Peyer's patch (tissue), 4 donors: ENCODE results near the gene NUDC. TPM values are rescaled to one million over a fixed set of nuclear protein-coding genes. Genes with fewer than 3 reads are reported as not detected.

Experiments used
- DNase-seq, 3 donors: peaks; one replicate each; pipeline ENCODE4 v3.0.0-alpha.2; 2017 to 2019
- H3K27ac ChIP-seq, 4 donors: fragments of 200-600 bp; sonication (generic); one replicate each; pipeline ENCODE4 v1.5.1; 2016 to 2019
- H3K27me3 ChIP-seq, 2 donors: fragments of 200-600 bp; sonication (generic); one replicate each; pipeline ENCODE4 v1.5.1; 2019
- H3K36me3 ChIP-seq, 3 donors: fragments of 200-600 bp; sonication (generic); one replicate each; pipeline ENCODE4 v1.5.1; 2016 to 2019
- H3K4me1 ChIP-seq, 4 donors: fragments of 200-600 bp; sonication (generic); one replicate each; pipeline ENCODE4 v1.5.1; 2016 to 2019
- H3K4me3 ChIP-seq, 4 donors: fragments of 200-600 bp; sonication (generic); 1 replicate in 3 of 4; 2 replicates in 1 of 4; pipeline ENCODE4 v1.5.1; 2016 to 2019; ENCODE audit warnings: mild to moderate bottlenecking in 1 of 4
- H3K9me3 ChIP-seq, 4 donors: fragments of 200-600 bp; sonication (generic); one replicate each; pipeline ENCODE4 v1.5.1; 2016 to 2019; ENCODE audit warnings: mild to moderate bottlenecking in 1 of 4
- CTCF ChIP-seq, 6 experiments: fragments of 450-650 bp in 4 of 6; fragments of 200-600 bp in 2 of 6; sonication (generic) in 1 of 6; IDR thresholded peaks; one replicate each; pipeline ENCODE4 v1.5.1; 2017 to 2019; ENCODE audit warnings: antibody characterized with exemption in 6 of 6, mild to moderate bottlenecking in 3 of 6, moderate library complexity in 1 of 6
- POLR2A ChIP-seq, 2 donors: fragments of 450-650 bp; IDR thresholded peaks; one replicate each; pipeline ENCODE4 v1.5.1; 2017; ENCODE audit warnings: antibody characterized with exemption in 2 of 2, mild to moderate bottlenecking in 2 of 2, moderate library complexity in 2 of 2
- total RNA-seq, 4 donors: library from RNA; depleted of rRNA; stranded (reverse); fragments of >200 nt; gene quantifications; one replicate each; pipeline ENCODE4 v1.1.0, GENCODE V29; 2016

Gene NUDC
- total RNA-seq, 4 donors from 2014 or later = 27.8 to 53.6 (median 31.7) TPM

GRCh38 chr1:26897351-26897750, 24.2 kb upstream of the NUDC start:
- DNase-seq = no peak
- no peaks in the 10 kb centered on the region for H3K27me3 ChIP-seq
- H3K9me3 ChIP-seq = no peaks in the 10 kb centered on the region
- no peak overlapping the region for H3K27ac ChIP-seq
- H3K4me3 ChIP-seq = no peak overlapping the region
- H3K36me3 ChIP-seq = peaks cover 0 to 64% (median 0%) of the 10 kb centered on the region in 3 donors
- peaks cover 0 to 18% (median 4%) of the 10 kb centered on the region in 4 donors for H3K4me1 ChIP-seq
- TF ChIP-seq POLR2A (IDR thresholded peaks at IDR 0.05) (no peak), CTCF (IDR thresholded peaks at IDR 0.05) (no peak)

DNA sequence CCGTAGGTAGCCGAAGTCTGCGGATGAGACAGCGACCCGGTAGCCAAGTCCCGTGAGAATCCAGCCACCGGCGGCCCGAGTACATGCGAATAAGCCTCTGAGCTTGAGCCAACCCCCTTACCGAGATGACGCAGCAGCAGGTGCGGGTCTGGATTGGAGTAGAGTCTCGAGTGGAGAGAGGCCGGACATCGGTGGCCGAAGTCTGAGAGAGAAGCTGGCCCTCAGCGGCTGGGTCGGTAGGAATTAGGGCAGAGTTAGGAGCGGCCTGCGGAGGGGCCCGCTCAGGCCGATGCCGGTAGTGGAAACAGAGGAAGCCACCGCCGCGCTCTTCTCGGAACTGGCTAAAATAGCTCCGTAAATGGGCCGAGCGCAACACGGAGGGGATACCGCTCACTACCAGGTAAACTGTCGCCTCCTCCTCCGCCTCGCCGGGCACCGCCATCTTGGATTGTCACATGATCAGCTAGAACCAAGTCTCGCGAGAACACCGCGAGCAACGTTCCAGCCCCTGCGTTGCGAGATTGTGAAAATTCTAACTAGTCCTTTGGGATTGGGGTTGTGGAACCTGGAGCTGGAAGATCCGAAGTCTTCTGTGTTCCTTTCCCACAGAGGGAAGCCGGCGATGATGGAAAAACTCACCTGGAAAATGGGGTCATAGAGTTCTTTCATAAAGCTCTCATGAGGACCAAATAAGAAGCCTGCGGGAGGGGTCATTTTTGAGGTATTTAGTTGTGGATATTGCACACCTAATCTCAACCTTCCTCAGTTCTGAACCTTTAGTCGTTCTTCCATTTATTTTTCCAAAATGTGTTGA, 21.3 kb upstream of the NUDC start, which contains the start of gene GPATCH3:
TSS of gene GPATCH3 (minus strand) at position 467 of the 814 bp plus-strand sequence. CDS start at position 442, 25 bp downstream.
- Histone ChIP-seq H3K27ac (peak within 1 kb of the TSS; percentile 80 to 86 (median 85)), H3K9me3 (no peaks in the 10 kb centered on the region), H3K27me3 (no peaks in the 10 kb centered on the region), H3K4me3 (peak within 1 kb of the TSS; percentile 82 to 100 (median 88)), H3K4me1 (peaks cover 0 to 18% (median 4%) of the 10 kb centered on the region in 4 donors), H3K36me3 (peaks cover 0 to 35% (median 0%) of the 10 kb centered on the region in 3 donors)
- peak; percentile 92 to 96 (median 94) for DNase-seq
- TF ChIP-seq POLR2A (IDR thresholded peaks at IDR 0.05) (peak; percentile 55 to 65), CTCF (IDR thresholded peaks at IDR 0.05) (peak in 1 of 6 experiments; percentile 2)

- peaks cover 0 to 18% (median 4%) of the 10 kb centered on the region in 4 donors for H3K4me1 ChIP-seq
- no peaks in the 10 kb centered on the region for H3K9me3 ChIP-seq
- DNase-seq = no peak
- no peak for TF ChIP-seq POLR2A (IDR thresholded peaks at IDR 0.05)
- peaks cover 0 to 28% (median 0%) of the 10 kb centered on the region in 3 donors for H3K36me3 ChIP-seq
- H3K4me3 ChIP-seq = peak overlapping the region; percentile 82 to 100 (median 88)
- H3K27ac ChIP-seq = peak overlapping the region; percentile 80 to 86 (median 85)
- H3K27me3 ChIP-seq = no peaks in the 10 kb centered on the region
Observed at GRCh38 chr1:26900815-26901511, 20.6 kb upstream of the NUDC start.

DNA sequence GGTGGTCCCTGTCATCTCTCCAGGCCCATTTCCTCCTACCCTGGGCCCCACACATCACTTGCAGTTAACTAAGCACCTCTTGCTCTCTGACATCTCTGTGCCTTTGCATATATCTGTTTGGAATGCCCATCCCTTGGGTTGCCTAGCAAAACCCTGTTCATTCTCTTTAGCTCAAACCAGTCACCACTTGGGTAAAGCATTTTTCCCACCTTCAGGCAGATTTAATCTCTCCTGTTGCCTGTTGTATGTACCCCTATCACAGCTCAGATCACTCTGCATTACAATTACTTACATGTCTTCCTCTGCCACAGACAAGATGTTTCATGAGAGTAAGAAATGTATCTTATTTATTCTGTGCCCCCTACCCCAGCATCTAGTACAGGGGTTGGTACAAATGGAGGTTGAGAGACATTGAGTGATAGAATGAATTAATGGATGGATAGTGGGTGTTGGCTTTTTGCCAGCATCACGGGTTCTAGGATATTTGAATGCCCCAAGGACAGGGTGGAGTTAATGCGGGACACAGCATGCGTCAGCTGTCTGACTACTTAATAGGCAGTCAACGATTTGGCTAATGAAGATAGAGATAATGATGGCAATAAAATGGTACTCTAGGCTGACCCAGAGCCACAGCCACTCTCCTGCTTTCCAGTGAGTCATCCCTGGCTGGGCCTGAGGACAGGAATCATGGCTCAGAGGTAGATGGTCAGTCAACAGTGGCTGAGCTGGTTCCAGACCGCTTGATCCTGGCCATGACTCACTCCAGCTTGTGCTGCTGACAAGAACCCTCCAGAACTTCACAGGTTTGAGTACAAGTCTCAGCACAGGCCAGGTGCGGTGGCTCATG, 14.2 kb upstream of the NUDC start:
- no peak overlapping the region for H3K4me3 ChIP-seq
- H3K27me3 ChIP-seq = no peaks in the 10 kb centered on the region
- TF ChIP-seq POLR2A (IDR thresholded peaks at IDR 0.05) = no peak
- peak in 2 of 3 donors; percentile 71 to 83 for DNase-seq
- peak overlapping the region in 2 of 4 donors; percentile 39 to 58 for H3K27ac ChIP-seq
- peaks cover 0 to 19% (median 0%) of the 10 kb centered on the region in 4 donors for H3K4me1 ChIP-seq
- H3K9me3 ChIP-seq = no peaks in the 10 kb centered on the region
- H3K36me3 ChIP-seq = no peaks in the 10 kb centered on the region

DNA sequence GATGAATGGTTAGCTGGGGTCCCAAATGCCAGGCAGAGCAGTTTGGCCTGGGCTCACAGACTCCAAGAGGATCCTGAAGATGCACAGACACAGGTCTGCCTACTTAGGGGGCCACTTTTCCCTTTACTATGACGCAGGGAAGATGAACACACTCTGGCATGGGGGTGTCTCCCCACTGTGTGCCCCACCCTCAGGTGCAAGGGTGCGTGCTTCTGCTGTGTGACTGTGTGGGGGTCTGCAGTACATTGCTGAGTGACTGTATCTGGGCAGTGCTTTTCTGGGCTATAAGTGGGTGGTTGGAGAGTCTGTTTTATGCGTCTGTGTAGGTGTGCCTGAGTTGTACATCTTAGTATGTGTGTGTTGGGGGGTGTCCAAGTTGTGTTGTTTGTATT, 11.6 kb upstream of the NUDC start:
- no peaks in the 10 kb centered on the region for H3K36me3 ChIP-seq
- peak overlapping the region in 1 of 4 donors; percentile 18 for H3K27ac ChIP-seq
- no peaks in the 10 kb centered on the region for H3K27me3 ChIP-seq
- DNase-seq = no peak
- H3K9me3 ChIP-seq = no peaks in the 10 kb centered on the region
- H3K4me1 ChIP-seq = peaks cover 0 to 19% (median 0%) of the 10 kb centered on the region in 4 donors
- TF ChIP-seq CTCF (IDR thresholded peaks at IDR 0.05) (no peak), POLR2A (IDR thresholded peaks at IDR 0.05) (no peak)
- H3K4me3 ChIP-seq = no peak overlapping the region
